ENCODE results near the gene CAMK4. TPM values are rescaled to one million over a fixed set of nuclear protein-coding genes. Genes with fewer than 3 reads are reported as not detected.

CAMK4 gene
- total and polyA plus RNA-seq, 10 donors, result 0.90 to 22.3 (median 12.6) TPM

DNA sequence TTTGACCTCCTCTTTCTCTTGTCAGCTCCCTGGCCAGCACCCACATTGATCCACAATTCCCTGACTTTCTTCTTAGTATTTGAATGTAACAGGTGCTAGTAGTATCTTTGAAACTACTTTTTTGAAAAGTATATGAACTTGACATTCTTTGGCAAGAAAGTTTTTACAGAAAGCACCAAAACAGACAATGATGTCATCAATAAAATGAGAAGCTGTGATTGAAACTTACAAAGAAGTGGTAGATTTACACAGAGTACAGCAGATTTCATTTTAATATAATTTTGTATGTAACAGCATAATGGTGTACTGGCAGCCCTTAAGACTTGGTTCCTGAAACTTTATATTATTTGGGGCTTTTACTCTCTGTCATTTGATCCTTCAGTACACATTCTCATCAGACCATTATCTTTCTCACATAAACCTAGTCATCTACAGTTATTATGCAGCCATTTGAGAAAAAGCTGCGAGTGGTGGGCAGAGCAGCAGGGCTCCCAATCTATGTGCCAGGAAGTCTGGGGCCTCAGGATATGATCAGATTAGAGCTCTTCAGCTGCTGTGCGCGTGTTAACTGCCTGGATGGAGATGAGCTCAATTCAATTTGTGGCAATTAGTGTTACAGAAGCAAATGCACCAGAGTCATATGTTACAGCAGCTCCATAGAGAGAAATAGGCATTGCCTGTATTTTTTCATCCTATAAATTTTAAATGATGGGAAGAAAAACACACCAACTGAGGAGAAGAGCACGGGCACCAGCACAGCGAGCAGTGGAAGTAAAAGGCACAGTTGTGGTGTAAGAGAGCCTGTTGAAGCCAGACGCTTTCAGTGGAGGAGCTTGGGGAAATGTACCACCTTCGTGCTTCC lies 162.0 kb downstream of the CAMK4 start:
- intact Hi-C loops (cut with DNase I; ENCODE audit: low total_unique reads), result no loop called here
- H3K9me3 ChIP-seq, result no peaks in the 10 kb centered on the region
- no peak overlapping the region for H3K4me3 ChIP-seq
- WGBS, 5 donors, result 59 to 73% (median 66%) methylated on average over 7 of the region's 7 CpGs
- TF ChIP-seq POLR2A (IDR thresholded peaks at IDR 0.05), result no peak
- TF ChIP-seq, protein P1, sequence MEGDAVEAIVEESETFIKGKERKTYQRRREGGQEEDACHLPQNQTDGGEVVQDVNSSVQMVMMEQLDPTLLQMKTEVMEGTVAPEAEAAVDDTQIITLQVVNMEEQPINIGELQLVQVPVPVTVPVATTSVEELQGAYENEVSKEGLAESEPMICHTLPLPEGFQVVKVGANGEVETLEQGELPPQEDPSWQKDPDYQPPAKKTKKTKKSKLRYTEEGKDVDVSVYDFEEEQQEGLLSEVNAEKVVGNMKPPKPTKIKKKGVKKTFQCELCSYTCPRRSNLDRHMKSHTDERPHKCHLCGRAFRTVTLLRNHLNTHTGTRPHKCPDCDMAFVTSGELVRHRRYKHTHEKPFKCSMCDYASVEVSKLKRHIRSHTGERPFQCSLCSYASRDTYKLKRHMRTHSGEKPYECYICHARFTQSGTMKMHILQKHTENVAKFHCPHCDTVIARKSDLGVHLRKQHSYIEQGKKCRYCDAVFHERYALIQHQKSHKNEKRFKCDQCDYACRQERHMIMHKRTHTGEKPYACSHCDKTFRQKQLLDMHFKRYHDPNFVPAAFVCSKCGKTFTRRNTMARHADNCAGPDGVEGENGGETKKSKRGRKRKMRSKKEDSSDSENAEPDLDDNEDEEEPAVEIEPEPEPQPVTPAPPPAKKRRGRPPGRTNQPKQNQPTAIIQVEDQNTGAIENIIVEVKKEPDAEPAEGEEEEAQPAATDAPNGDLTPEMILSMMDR (IDR thresholded peaks at IDR 0.05 in 8 of 11, conservative IDR thresholded peaks at IDR 0.05 in 3 of 11), result no peak
- TF ChIP-seq POLR2AphosphoS5 (IDR thresholded peaks at IDR 0.05), result no peak
- H3K27ac ChIP-seq, result no peak overlapping the region
- DNase-seq, result no peak
- no peaks in the 10 kb centered on the region for H3K36me3 ChIP-seq
- no peaks in the 10 kb centered on the region for H3K27me3 ChIP-seq (replicated peaks in 1 of 7)
- H3K4me1 ChIP-seq, result no peaks in the 10 kb centered on the region

DNA sequence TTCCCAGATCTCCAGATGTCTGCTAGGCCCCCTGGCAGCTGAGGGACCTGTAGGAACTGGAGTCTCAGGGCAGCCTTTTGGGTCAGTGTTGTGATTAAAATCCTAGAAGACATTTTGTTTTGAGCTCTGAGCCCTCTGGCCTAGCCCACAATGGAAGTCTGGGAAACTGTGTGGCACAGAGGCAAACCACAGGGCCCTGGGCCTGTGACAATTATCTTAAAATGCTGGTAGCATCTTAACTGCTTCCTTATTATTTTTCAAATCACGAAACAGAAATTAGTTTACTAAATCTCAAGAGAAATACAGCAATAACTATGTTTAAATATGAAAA lies 162.6 kb downstream of the CAMK4 start:
- H3K36me3 ChIP-seq, result no peaks in the 10 kb centered on the region
- no peak for DNase-seq
- 76 to 91% (median 85%) methylated on average over 1 of the region's 1 CpG for WGBS, 5 donors

DNA sequence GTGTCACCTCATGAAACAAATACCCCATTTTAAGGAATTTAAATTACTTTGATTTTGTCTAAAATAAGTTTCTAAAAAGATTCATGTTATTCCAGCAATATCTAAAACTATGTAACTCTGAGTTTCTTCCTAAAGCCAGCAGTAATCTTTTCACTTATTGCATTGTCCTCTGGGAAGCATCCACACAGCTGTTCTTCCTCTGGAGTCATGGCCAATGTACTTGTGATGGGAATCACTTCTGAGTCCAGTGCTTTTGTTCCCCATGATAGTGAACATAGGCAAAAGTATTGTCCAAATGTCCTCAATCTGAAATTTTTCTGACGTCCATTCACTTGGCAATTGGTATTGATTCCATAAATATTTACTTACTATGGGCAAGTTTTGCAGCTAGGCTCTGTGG lies 163.2 kb downstream of the CAMK4 start:
- intact Hi-C loops (cut with DNase I; ENCODE audit: low total_unique reads), result no loop called here
- no peaks in the 10 kb centered on the region for H3K9me3 ChIP-seq
- H3K27ac ChIP-seq, result no peak overlapping the region
- H3K36me3 ChIP-seq, result no peaks in the 10 kb centered on the region
- 0 to 5% (median 0%) methylated on average over 1 of the region's 1 CpG for WGBS, 5 donors
- no peaks in the 10 kb centered on the region for H3K4me1 ChIP-seq
- no peak overlapping the region for H3K4me3 ChIP-seq
- DNase-seq, result no peak
- H3K27me3 ChIP-seq (replicated peaks in 1 of 7), result no peaks in the 10 kb centered on the region
- TF ChIP-seq POLR2A (IDR thresholded peaks at IDR 0.05) (no peak), POLR2AphosphoS5 (IDR thresholded peaks at IDR 0.05) (no peak)
- TF ChIP-seq, protein P1 (IDR thresholded peaks at IDR 0.05 in 8 of 11, conservative IDR thresholded peaks at IDR 0.05 in 3 of 11), result no peak

More for the DNA sequence above, 162.6 kb downstream of the CAMK4 start:
- Histone ChIP-seq H3K4me1 (no peaks in the 10 kb centered on the region), H3K27me3 (replicated peaks in 1 of 7) (no peaks in the 10 kb centered on the region), H3K4me3 (no peak overlapping the region), H3K27ac (no peak overlapping the region), H3K9me3 (no peaks in the 10 kb centered on the region)
- TF ChIP-seq, protein P1 (IDR thresholded peaks at IDR 0.05 in 8 of 11, conservative IDR thresholded peaks at IDR 0.05 in 3 of 11), result no peak
- TF ChIP-seq POLR2A (IDR thresholded peaks at IDR 0.05), result no peak
- no peak for TF ChIP-seq POLR2AphosphoS5 (IDR thresholded peaks at IDR 0.05)
- intact Hi-C loops (cut with DNase I; ENCODE audit: low total_unique reads), result no loop called here

DNA sequence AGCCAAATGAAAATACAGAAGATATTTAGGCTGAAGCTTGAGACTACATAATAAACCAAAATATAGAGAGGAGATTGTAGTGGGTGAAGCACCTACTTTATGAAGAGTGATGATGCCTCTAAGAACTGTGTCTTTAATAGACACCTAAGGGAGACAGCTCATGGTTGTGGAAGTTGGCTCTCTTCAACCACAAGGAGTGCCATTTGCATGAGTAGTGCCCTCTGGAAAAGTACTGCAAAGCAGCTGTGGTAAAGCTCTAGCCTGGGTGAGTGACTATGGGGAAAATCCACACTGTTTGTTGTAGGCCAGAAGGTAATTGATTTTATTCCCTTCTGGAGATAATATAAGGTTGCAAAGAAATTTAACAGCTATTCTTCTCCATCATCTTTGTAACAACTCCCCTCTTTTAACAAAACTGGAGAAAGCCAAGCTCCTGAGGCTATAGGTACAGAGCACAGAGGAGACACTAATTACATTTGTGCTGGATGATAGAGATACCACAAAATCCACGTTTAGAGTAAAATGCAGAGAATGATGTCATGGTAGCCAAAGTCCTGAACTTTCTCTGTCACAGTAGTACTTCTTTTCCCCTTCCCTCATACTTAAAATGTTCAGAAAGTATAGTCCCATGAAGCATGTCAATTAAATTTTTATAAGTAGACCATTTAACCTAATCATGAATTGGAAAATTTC lies 165.4 kb downstream of the CAMK4 start:
- intact Hi-C loops (cut with DNase I; ENCODE audit: low total_unique reads), result no loop called here
- DNase-seq, result no peak
- WGBS, 5 donors, result 0 to 65% (median 32%) methylated on average over 1 of the region's 1 CpG
- Histone ChIP-seq H3K27ac (no peak overlapping the region), H3K4me1 (no peaks in the 10 kb centered on the region), H3K9me3 (no peaks in the 10 kb centered on the region), H3K36me3 (no peaks in the 10 kb centered on the region), H3K4me3 (no peak overlapping the region), H3K27me3 (replicated peaks in 1 of 7) (no peaks in the 10 kb centered on the region)
- no peak for TF ChIP-seq POLR2AphosphoS5 (IDR thresholded peaks at IDR 0.05)
- TF ChIP-seq, protein P1 (IDR thresholded peaks at IDR 0.05 in 8 of 11, conservative IDR thresholded peaks at IDR 0.05 in 3 of 11), result no peak
- TF ChIP-seq POLR2A (IDR thresholded peaks at IDR 0.05), result no peak
